Fibroblast of villous mesenchyme (primary cell): ENCODE results near the gene FRMPD1. TPM values are rescaled to one million over a fixed set of nuclear protein-coding genes. Genes with fewer than 3 reads are reported as not detected.
A peak's percentile ranks its signal among the peaks of the same experiment; 100 is the strongest.

ENCODE experiments used
- DNase-seq: peaks from one replicate; pipeline ENCODE4 v3.0.0-alpha.2; 2010; ENCODE audit warnings: low read depth
- H3K4me3 ChIP-seq: 2 replicates; pipeline ENCODE4 v1.5.1; 2011; ENCODE audit warnings: low read depth, mild to moderate bottlenecking, low read length
- total RNA-seq: library from RNA; depleted of rRNA; stranded (reverse); fragments of >200 nt; gene quantifications from 2 replicates; pipeline ENCODE4 v1.2.3, GENCODE V29; 2012
- TF ChIP-seq, protein P1 (sequence below): IDR thresholded peaks from 2 replicates; pipeline ENCODE4 v1.5.1; 2012; ENCODE audit warnings: low read depth, mild to moderate bottlenecking, low read length; ENCODE audit not compliant: insufficient read depth

The FRMPD1 gene
- total RNA-seq, 1 donor: not detected

GRCh38 chr9:37692622-37693221 is 42.0 kb downstream of the FRMPD1 start:
- H3K4me3 ChIP-seq: no peak overlapping the region
- DNase-seq: no peak
- TF ChIP-seq, protein P1, sequence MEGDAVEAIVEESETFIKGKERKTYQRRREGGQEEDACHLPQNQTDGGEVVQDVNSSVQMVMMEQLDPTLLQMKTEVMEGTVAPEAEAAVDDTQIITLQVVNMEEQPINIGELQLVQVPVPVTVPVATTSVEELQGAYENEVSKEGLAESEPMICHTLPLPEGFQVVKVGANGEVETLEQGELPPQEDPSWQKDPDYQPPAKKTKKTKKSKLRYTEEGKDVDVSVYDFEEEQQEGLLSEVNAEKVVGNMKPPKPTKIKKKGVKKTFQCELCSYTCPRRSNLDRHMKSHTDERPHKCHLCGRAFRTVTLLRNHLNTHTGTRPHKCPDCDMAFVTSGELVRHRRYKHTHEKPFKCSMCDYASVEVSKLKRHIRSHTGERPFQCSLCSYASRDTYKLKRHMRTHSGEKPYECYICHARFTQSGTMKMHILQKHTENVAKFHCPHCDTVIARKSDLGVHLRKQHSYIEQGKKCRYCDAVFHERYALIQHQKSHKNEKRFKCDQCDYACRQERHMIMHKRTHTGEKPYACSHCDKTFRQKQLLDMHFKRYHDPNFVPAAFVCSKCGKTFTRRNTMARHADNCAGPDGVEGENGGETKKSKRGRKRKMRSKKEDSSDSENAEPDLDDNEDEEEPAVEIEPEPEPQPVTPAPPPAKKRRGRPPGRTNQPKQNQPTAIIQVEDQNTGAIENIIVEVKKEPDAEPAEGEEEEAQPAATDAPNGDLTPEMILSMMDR: no peak

GRCh38 chr9:37693260-37693659 is 42.5 kb downstream of the FRMPD1 start:
- DNase-seq: peak; percentile 10
- TF ChIP-seq, protein P1: no peak
- H3K4me3 ChIP-seq: no peak overlapping the region

DNA sequence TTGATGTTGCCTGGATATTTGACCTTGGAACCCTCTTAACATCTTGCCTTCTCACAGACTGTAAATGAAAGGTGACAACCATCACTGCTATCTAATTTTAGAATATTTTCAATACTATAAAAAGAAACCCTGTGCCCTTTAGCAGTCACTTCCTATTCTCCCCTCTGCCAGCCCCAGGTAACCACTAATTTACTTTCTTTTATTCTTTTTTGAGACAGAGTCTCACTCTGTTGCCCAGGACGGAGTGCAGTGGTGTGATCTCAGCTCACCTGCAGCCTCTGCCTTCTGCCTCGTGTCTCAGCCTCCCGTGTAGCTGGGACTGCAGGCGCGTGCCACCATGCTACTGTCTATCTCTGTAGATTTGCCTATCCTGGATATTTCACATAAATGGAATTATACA is 43.6 kb downstream of the FRMPD1 start:
- TF ChIP-seq, protein P1: no peak
- H3K4me3 ChIP-seq: no peak overlapping the region
- no peak for DNase-seq

GRCh38 chr9:37696528-37696927 is 45.8 kb downstream of the FRMPD1 start:
- no peak overlapping the region for H3K4me3 ChIP-seq
- TF ChIP-seq, protein P1: no peak
- no peak for DNase-seq

DNA sequence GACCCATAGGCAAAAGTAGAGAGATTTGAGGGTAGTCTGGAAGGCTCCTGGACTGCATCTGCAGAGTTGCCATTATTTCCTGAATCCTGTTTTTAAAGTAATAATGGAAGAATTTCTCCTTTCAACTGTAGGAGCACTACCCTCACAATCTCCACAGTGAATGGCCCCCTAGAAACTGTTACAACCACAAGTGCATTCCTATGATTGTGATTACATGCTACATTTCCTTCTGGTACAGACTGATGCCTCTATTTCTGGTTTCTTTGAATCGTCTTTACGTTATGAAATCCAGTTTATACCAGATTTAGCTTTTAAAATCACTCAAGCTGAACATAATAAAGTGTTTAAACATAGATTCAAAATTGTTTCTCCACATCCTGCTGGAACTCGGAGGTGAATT is 49.4 kb downstream of the FRMPD1 start:
- no peak for DNase-seq

GRCh38 chr9:37700900-37701299 is 50.1 kb downstream of the FRMPD1 start:
- TF ChIP-seq, protein P1: no peak
- no peak for DNase-seq
- no peak overlapping the region for H3K4me3 ChIP-seq

More for the DNA sequence above, 49.4 kb downstream of the FRMPD1 start:
- TF ChIP-seq, protein P1: no peak
- no peak overlapping the region for H3K4me3 ChIP-seq

GRCh38 chr9:37705787-37706186 is 55.0 kb downstream of the FRMPD1 start:
- TF ChIP-seq, protein P1: no peak
- H3K4me3 ChIP-seq: no peak overlapping the region
- no peak for DNase-seq
